GM23248 (cell line): ENCODE results near the gene PADI6.

Experiments
- EZH2 ChIP-seq: fragments of 200-600 bp; sonication (generic); IDR thresholded peaks from 2 replicates; pipeline ENCODE4 v1.6.1; 2018; ENCODE audit warnings: antibody characterized with exemption, mild to moderate bottlenecking; ENCODE audit not compliant: insufficient read depth, poor library complexity, severe bottlenecking
- EZH2phosphoT487 ChIP-seq: fragments of 200-600 bp; sonication (generic); IDR thresholded peaks from 2 replicates; pipeline ENCODE4 v1.6.1; 2018; ENCODE audit warnings: antibody characterized with exemption, moderate library complexity, mild to moderate bottlenecking, low read depth; ENCODE audit not compliant: insufficient read depth

GRCh38 chr1:17361687-17362086 lies 10.3 kb upstream of the PADI6 start:
- TF ChIP-seq EZH2phosphoT487 (no peak), EZH2 (no peak)
